ENCODE results near the gene FAM171A1.

FAM171A1 gene

DNA sequence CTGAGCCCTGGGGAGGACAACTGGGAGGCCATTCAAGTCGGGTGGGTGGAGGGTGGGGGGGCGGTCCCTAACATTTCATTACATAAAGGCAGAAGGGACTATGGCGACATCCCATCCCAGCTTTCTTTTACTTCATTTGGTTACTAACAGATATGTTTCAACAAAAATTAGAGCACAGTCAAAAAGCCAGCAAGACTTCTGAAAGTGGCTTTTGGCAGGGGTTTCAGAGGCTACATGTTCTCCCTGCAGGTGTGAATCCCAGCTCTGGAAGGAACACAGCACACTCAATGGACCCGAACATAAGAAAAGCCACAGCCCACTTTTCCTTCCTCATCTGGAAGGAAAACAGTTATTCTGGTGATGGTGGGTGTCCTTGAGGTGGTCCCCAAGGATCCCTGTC lies 7.1 kb downstream of the FAM171A1 start:
- no peak for FAIRE-seq
- TF ChIP-seq, protein P1, sequence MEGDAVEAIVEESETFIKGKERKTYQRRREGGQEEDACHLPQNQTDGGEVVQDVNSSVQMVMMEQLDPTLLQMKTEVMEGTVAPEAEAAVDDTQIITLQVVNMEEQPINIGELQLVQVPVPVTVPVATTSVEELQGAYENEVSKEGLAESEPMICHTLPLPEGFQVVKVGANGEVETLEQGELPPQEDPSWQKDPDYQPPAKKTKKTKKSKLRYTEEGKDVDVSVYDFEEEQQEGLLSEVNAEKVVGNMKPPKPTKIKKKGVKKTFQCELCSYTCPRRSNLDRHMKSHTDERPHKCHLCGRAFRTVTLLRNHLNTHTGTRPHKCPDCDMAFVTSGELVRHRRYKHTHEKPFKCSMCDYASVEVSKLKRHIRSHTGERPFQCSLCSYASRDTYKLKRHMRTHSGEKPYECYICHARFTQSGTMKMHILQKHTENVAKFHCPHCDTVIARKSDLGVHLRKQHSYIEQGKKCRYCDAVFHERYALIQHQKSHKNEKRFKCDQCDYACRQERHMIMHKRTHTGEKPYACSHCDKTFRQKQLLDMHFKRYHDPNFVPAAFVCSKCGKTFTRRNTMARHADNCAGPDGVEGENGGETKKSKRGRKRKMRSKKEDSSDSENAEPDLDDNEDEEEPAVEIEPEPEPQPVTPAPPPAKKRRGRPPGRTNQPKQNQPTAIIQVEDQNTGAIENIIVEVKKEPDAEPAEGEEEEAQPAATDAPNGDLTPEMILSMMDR (IDR thresholded peaks at IDR 0.05; ENCODE audit: insufficient read depth, missing control alignments) = no peak
- DNase-seq (ENCODE audit: insufficient read length, low spot score) = no peak

DNA sequence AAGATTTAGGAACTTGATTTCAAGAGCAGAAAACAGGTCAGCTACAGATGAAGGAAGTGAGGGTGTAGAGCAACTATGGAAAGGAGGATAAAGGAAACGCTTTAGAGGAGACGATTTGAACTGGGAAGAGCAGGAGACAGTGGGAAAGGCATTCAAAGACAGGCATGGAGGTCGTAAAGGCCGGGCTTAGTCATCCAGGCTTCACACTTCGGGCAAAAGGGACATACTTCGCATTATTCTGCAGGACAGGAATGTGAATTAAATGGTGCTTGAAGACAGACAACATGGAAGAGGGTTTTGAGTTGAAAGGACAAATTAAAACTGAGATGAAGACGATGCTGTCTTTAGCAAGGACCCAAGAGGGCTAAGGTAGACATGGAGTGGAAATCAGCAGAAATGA lies 8.1 kb downstream of the FAM171A1 start:
- DNase-seq (ENCODE audit: insufficient read length, low spot score) = no peak
- TF ChIP-seq, protein P1 (IDR thresholded peaks at IDR 0.05; ENCODE audit: insufficient read depth, missing control alignments) = no peak
- FAIRE-seq = no peak

DNA sequence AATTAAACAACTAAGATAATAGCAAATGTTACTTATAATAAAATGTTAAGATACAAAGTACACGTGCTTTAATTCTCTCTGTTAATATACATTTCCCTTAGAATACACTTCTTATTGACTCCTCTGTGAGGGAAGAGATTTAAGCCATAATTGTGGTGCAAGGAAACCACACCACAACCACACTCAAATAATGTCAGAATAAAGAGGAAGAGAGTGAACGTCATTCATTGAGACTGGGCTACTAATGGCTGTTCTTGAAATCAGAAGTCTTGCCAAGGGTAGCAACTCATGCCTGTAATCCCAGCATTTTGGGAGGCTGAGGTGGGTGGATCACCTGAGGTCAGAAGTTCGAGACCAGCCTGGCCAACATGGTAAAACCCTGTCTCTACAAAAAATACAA lies 10.0 kb downstream of the FAM171A1 start:
- no peak for DNase-seq (ENCODE audit: insufficient read length, low spot score)
- TF ChIP-seq, protein P1 (IDR thresholded peaks at IDR 0.05; ENCODE audit: insufficient read depth, missing control alignments) = no peak
- FAIRE-seq = no peak

DNA sequence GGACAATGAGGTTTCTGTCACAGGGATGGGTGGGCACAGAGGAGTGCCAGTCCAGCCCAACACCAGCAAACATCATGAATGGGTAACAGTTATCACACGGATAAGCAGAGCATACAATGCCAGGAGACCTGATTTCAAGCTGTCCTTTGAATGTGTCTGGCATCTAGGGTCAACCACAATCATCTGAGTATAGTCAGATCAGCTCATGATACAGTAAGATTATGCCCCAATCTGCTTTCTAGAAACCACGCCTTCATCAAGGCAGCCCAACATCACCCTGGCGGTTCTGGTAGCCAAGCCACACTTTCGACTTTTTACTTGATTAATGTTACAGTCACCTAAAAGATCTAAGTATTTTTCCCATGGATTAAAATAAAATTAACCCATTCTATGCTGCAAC lies 10.5 kb downstream of the FAM171A1 start:
- DNase-seq (ENCODE audit: insufficient read length, low spot score) (no peak), FAIRE-seq (peak; percentile 29)
- TF ChIP-seq, protein P1 (IDR thresholded peaks at IDR 0.05; ENCODE audit: insufficient read depth, missing control alignments) = no peak

DNA sequence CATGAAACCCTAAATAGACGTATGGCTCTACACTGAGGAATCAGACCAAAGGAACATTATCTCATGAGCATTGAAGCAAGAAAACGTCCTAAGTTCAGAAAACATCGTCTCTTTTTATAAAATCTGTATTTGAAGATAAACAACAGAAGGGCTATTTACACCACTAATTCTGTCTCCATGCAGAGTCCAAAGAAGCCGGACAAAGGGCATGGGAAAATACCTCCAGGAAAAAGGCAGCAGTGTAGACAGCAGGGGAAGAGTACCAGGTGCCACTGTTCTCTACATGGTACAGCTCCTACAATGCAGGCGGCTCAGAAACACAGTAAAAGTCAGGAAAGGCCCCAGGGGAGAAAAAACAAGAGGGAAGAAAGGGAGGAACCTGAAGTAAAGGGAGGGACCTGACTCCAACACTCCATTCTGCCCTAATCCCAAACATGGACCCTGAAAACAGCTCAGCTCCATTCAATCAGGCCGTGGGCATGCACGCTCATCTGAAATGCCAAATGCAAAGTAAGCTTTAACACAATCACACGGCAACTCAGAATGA lies 17.5 kb downstream of the FAM171A1 start:
- no peak for DNase-seq (ENCODE audit: insufficient read length, low spot score)
- TF ChIP-seq, protein P1 (IDR thresholded peaks at IDR 0.05; ENCODE audit: insufficient read depth, missing control alignments) = no peak
- no peak for FAIRE-seq

DNA sequence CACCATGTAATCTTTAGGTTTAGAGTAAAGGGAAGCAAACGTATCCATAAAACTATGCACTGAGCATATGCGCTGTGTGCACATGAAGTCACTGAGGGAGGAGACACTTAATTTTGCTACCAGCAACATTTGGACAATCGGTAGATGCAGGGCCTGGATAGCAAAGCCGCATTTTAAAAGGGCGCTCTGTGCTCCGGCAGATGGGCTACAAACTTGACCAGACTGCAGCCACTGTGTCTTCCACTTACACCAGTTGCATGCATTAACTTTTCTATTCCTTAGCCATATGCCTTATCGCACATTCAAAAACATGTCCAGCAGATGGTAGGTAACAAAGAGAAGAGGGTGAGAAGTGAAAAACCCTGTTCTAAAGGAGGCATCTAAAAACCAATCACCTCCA lies 18.3 kb downstream of the FAM171A1 start:
- TF ChIP-seq, protein P1 (IDR thresholded peaks at IDR 0.05; ENCODE audit: insufficient read depth, missing control alignments) = no peak
- DNase-seq (ENCODE audit: insufficient read length, low spot score) = no peak
- FAIRE-seq = no peak

DNA sequence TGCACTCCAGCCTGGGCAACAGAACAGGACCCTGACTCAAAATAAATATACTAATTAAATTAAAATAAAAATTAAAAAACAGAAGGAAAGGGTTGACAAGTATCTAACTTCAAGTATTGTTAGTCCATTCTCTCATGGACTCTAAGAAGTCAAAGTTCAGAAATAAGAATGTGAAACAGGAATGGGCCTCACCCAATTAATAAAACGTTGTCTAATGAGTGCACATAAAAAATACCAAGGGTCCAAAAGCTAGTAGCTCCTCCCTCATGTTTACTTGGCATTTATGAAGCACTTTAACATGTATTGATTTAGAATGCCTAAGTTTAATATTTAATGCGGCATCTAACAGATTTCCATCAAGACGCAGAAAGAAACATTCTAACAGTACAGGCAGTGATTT lies 18.9 kb downstream of the FAM171A1 start:
- TF ChIP-seq, protein P1 (IDR thresholded peaks at IDR 0.05; ENCODE audit: insufficient read depth, missing control alignments) = no peak
- no peak for DNase-seq (ENCODE audit: insufficient read length, low spot score)
- FAIRE-seq = no peak
